ENCODE data around the gene ANKDD1B. TPM values are rescaled to one million over a fixed set of nuclear protein-coding genes. Genes with fewer than 3 reads are reported as not detected.

The ANKDD1B gene
- total RNA-seq, 4 donors from 2014 or later = 0.19 to 0.95 TPM; not detected in 2

DNA sequence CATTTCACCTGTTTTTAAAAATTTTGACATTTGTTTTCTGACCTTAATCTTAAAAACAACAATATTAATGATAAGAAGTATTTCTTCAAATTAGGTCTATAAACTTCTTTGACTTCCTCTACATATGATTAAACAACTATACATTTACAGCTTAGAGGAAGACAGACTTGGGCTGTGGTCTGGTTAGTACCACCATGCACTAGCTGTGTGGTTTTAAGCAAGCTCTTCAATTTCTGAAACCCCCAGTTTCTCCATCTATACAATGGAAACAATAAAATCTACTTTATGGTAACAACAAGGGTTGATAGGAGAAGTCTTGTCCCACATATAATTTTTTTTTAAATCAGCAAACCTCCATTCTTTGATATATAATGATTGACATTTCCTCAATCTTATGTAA, 15.7 kb downstream of the ANKDD1B start:
- no peak for DNase-seq
- Histone ChIP-seq H3K9me3 (no peaks in the 10 kb centered on the region), H3K4me1 (peaks cover 0 to 11% (median 0%) of the 10 kb centered on the region in 3 donors), H3K27ac (no peak overlapping the region), H3K36me3 (no peaks in the 10 kb centered on the region), H3K27me3 (no peaks in the 10 kb centered on the region), H3K4me3 (no peak overlapping the region)
- intact Hi-C loops (cut with DNase I) = no loop called here
- TF ChIP-seq, protein P1, sequence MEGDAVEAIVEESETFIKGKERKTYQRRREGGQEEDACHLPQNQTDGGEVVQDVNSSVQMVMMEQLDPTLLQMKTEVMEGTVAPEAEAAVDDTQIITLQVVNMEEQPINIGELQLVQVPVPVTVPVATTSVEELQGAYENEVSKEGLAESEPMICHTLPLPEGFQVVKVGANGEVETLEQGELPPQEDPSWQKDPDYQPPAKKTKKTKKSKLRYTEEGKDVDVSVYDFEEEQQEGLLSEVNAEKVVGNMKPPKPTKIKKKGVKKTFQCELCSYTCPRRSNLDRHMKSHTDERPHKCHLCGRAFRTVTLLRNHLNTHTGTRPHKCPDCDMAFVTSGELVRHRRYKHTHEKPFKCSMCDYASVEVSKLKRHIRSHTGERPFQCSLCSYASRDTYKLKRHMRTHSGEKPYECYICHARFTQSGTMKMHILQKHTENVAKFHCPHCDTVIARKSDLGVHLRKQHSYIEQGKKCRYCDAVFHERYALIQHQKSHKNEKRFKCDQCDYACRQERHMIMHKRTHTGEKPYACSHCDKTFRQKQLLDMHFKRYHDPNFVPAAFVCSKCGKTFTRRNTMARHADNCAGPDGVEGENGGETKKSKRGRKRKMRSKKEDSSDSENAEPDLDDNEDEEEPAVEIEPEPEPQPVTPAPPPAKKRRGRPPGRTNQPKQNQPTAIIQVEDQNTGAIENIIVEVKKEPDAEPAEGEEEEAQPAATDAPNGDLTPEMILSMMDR (IDR thresholded peaks at IDR 0.05) = no peak
- no peak for TF ChIP-seq POLR2A (IDR thresholded peaks at IDR 0.05)

DNA sequence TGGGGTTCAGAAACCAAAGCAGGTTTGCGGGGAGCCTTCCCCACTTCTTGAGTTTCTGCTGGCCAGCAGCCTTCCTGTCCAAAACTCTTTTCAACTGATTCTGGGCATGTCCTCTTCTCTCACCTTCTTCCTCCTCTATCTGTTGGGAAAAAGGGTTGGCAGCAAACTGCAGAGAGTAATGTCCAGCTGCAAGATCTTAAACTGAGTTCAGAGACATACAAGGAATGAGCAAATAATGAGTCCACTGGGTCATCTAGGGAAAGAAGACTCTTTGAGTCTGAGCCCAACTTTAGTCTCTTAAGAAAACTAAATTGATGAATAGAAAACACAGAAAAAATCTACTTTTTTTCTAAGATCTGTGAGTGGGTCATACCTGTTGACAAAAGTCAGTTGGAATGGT, 16.5 kb downstream of the ANKDD1B start:
- Histone ChIP-seq H3K9me3 (no peaks in the 10 kb centered on the region), H3K36me3 (no peaks in the 10 kb centered on the region), H3K27me3 (no peaks in the 10 kb centered on the region), H3K27ac (no peak overlapping the region), H3K4me3 (no peak overlapping the region), H3K4me1 (peaks cover 0 to 4% (median 0%) of the 10 kb centered on the region in 3 donors)
- 92 to 100% methylated on average over 1 of the region's 1 CpG for WGBS, 2 donors
- DNase-seq = no peak
- TF ChIP-seq, protein P1 (IDR thresholded peaks at IDR 0.05) = no peak
- intact Hi-C loops (cut with DNase I) = no loop called here

DNA sequence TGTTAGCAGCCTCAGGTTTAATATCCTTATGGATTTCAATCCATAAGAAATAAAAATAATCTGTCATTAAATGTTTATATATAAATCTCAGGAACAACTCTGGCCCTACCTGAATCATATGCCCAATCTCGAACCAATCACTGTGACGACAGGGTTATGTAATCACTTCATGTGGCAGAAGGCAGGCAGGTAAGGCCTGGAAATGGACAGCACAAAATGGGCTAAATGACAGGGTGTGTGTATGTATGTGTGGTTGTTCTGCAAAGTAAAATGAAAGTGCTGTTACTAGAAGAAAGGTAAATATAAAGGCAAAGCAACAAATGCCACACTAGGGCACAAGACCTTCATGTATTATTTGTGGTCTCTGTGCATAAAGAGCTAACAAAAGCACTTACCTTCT, 19.6 kb downstream of the ANKDD1B start:
- WGBS, 2 donors = 80 to 96% methylated on average over 2 of the region's 2 CpGs
- no peak overlapping the region for H3K27ac ChIP-seq
- intact Hi-C loops (cut with DNase I) = no loop called here
- H3K9me3 ChIP-seq = no peaks in the 10 kb centered on the region
- no peaks in the 10 kb centered on the region for H3K4me1 ChIP-seq
- H3K4me3 ChIP-seq = no peak overlapping the region
- no peaks in the 10 kb centered on the region for H3K36me3 ChIP-seq
- TF ChIP-seq POLR2A (IDR thresholded peaks at IDR 0.05) = no peak
- TF ChIP-seq, protein P1 (IDR thresholded peaks at IDR 0.05) = no peak
- H3K27me3 ChIP-seq = no peaks in the 10 kb centered on the region
- no peak for DNase-seq

DNA sequence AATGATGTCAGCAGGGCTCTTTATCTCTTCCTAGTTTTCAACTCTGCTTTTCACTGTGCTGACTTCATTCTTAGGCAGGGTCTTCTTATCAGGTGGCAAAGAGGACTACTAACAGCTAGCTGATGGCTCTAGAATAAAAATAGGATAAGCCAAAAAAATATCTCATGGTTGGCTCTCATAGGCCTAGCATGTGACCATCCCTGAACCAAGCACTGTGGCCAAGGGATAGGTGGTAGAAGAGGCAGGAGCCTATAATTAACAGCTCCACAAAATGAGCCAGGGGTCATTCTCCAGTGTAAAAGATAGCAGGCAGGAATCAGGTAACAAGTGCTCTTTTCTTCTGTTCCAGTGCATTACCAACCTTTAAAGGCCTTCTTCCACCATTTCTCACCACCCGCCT, 21.1 kb downstream of the ANKDD1B start:
- intact Hi-C loops (cut with DNase I) = no loop called here
- H3K27ac ChIP-seq = no peak overlapping the region
- DNase-seq = no peak
- no peaks in the 10 kb centered on the region for H3K4me1 ChIP-seq
- H3K9me3 ChIP-seq = no peaks in the 10 kb centered on the region
- H3K4me3 ChIP-seq = no peak overlapping the region
- 89 to 95% methylated on average over 1 of the region's 1 CpG for WGBS, 2 donors
- H3K36me3 ChIP-seq = no peaks in the 10 kb centered on the region
- no peaks in the 10 kb centered on the region for H3K27me3 ChIP-seq
- TF ChIP-seq, protein P1 (IDR thresholded peaks at IDR 0.05) = no peak
- TF ChIP-seq POLR2A (IDR thresholded peaks at IDR 0.05) = no peak

DNA sequence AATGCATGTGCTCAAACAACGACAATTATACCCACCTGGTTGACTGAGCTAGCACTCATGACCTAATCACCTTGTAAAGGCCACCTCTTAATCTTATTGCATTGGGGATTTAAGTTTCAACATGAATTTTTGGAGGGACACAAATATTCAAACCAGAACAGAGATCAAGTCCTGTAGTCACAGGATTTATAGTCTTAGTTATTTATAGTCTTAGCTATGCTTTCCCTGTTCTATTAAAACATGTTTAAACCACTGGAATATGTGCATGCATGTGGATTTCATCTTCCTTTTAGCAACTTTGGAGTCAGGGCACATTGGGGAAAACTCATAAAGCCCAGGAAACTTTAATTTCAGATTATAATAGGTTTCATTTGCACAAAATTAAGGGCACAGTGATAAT, 26.7 kb downstream of the ANKDD1B start:
- no peak overlapping the region for H3K27ac ChIP-seq
- no peaks in the 10 kb centered on the region for H3K36me3 ChIP-seq
- DNase-seq = no peak
- no peaks in the 10 kb centered on the region for H3K27me3 ChIP-seq
- no peaks in the 10 kb centered on the region for H3K4me1 ChIP-seq
- TF ChIP-seq, protein P1 (IDR thresholded peaks at IDR 0.05) = no peak
- no peak for TF ChIP-seq POLR2A (IDR thresholded peaks at IDR 0.05)
- 56 to 87% methylated on average over 1 of the region's 1 CpG for WGBS, 2 donors
- H3K4me3 ChIP-seq = no peak overlapping the region
- intact Hi-C loops (cut with DNase I) = no loop called here
- no peaks in the 10 kb centered on the region for H3K9me3 ChIP-seq
